SIG-M5 (cell line): ENCODE measurements around the gene NKX2-3.

ENCODE experiments used
- DNase-seq: peaks from one replicate; lab custom pipeline; 2025; lab: John Stamatoyannopoulos, UW

The NKX2-3 gene

DNA sequence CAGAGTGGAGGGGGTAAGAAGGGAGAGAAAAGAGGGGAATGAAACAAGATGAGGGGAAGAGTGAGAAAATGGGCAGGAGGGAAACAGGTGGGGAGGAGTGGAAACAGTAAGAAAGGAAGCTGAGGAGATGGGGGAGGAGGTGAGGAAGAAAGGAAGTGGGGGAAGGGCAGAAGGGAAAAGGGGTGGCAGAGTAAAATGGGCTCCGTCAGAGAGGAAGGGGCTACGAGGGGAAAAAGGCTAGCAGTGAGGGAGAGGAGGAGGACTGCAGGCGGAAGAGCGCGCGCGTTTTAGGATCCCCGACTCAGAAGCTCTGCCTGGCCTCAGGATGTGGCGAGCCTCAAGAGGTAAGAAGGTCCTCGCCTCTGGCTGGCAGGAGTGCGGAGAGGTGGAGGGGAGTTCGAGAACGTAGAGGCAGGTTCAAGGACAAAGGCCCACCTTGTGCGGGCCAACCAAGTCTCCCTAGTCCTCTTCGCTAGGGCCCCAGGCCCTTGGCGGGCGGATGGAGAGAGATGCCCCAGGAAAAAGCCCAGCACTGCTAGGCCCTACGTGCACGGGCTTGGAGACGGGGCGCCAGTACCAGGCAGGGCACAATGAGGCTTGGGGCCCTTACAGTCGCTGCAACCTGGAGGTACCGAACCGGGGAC, 5.8 kb upstream of the NKX2-3 start:
- DNase-seq = no peak

DNA sequence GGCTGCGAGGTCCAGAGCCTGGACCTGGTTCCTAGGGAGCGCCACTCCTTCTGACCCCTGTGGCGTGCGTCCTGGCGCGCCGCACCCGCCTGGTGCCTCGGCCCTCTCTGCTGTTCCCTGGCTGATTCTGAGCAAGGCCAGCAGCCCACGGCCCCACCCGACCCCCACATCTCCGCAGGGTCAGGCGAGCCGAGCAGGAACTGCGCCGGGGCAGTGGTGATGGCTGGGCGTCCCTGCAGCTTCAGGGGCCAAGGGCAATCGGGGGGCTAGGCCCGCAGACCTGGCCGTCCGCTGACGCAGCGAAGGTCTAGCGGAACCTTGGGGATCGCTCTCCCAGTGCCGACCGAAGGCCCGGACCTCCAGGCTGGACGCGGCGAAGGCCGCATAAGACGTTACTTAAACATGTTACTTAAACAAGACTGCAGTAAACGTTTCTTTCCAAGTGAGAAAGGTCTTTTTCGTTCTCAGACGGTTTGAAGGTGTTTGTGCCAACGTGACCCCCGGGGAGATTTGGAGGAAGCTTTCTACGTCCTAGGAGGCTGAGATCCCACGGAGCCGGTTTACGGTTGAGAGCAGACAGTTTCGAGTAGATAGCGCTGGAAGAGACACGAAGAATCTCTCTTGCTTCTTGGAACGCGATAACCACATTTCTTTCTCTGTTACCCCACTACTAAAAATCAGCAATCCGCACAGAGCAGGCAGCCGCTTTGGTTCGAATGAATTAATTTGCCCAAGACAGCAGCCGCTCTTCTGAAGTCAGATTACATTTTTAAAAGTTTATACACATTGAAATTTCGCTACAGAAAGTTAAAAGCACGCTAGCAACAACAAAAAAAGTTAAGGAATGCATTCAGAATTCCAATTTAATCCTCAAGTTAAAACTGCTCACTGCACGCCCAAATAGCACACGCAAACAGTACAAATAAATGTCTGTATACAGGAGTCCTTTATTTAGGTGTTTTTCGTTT, 4.9 kb upstream of the NKX2-3 start:
- no peak for DNase-seq

DNA sequence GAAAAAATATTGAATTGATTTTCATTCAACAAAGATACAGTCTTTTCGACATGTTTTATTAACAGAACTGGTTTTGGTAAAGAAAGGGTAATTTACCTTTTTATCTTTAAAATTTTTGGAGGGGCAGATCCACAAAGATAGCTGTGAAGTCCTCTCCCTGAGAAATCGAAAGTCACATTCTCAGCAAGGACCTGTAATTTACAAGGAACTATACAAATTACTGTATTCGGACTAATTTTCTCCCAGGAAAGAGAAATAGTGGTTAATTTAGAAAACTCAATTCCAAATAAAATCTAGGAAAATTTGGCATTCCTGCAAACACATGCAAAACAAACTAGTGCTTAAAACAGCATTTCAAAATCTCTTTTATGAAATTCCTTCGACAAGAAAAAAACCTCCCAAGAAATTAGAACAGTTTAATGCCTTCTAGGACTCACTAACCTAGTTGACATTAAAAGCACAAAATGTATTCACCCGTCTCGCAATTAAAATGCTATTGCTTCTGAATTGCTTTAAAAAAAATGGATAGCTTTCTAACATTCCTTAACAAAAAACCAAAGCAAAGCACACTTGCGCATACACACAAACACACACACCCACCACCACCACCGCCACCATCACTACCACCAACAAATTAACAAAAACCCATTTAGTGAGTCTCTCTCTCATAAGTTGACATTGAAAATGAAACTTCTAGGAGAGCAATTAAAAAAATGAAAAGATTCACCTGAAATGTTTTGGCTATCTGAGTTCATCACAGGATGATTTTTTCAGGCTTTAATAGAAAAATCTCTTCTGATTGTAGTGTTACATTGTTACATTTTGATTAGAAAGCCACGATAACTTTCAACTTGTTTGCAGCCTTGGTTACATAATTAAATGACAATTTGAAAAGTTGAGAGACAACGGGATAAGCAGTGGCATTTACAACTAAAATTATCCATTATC, 4.0 kb upstream of the NKX2-3 start:
- DNase-seq = no peak

DNA sequence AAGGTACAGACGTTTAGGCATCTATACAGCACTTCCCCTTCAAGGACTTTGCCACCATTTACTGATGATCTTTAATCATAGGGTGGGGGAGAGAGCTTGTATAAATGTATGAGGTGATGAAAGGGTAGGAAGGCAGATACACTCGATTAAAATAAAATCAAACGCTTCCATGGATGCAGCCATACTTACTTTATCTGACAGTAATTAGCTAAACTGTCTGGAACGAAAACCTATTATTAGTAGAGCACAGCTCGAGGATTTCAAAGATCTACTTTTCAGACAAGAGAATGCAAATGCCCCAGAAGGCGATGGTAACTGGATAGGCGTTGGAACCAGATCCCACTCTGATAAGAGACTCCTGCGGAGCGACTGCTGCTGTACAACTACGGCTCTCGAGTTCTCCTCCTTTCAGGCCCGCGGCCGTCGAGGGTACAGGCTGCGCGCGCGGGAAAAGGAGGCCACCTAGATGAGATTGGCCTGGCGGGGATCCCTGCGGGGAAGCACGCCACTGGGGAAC, 3.1 kb upstream of the NKX2-3 start:
- no peak for DNase-seq

DNA sequence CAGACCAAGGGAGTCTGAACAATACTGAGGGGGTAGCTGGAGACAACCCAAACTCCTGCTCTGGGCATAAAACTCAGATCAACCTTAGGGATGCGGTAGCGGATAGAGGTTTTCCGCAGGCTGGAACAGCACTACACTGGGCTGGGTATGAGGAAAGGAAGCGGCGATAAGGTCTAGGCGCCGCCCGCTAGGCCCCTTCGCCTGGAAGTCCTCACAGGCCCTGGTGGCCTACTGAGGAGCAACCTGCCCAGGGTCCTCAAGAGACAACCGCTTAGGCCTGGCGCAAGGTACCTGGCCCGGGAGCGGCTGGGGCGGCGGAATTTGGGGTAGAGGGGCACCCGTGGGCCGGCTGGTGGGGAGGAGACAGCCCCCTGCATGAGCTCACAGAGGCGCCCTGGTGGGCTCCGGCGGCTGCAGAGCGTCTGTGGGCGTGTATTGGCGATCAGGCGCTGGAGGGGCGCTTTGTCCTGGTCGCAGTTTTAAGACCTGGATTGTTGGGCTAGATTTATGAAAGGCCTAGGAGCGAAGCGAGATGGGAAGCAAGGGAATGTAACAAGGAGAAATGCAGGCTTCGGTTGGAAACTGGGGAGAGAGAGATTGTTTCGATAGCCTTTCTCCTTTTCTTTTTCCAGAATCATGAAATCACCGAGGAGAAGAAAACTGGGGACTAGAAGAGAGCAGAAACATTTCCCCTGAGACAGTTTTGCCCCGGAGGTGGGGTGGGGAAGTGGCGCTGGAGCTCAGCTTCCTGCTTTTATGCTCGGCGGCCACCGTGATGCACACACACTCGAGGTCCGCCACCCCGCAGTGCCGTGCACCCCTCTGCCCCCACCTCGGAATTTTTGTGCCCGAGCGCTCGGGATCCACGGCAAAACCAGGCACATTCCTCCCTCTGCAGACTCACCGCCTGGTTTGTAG, 2.4 kb upstream of the NKX2-3 start:
- DNase-seq = no peak

DNA sequence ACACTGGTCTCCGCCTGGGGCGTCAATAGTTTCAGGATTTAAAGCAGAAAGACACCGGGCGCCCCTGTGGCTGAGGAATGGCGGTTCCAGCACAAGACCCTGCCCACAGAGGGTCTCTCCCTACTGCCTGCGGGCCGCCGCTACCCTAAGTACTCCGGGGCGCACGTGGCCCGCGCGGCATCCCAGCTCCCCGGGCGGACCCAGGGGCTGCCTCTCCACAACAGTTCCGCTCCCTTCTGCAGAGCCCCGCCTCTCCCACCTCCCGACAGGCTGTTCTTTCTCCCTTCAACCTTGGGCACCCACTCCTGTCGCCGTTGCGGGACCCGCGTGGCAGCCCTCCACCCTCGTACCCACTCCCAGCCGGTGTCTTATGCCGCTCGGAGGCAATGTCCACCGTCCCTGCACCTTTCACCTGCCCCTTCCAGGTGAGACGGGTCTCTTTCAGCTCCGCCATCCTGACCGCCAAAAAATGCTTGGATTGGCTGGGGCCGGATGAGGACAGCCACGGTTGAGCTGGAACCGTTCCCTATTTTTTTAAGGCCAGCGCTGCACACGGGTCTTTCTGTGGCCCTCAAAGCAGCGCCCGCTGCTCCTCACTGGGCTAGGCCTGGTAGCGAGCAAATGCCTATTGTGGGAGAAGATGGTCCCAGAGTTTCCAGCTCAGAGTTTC, 1.6 kb upstream of the NKX2-3 start:
- DNase-seq = no peak

DNA sequence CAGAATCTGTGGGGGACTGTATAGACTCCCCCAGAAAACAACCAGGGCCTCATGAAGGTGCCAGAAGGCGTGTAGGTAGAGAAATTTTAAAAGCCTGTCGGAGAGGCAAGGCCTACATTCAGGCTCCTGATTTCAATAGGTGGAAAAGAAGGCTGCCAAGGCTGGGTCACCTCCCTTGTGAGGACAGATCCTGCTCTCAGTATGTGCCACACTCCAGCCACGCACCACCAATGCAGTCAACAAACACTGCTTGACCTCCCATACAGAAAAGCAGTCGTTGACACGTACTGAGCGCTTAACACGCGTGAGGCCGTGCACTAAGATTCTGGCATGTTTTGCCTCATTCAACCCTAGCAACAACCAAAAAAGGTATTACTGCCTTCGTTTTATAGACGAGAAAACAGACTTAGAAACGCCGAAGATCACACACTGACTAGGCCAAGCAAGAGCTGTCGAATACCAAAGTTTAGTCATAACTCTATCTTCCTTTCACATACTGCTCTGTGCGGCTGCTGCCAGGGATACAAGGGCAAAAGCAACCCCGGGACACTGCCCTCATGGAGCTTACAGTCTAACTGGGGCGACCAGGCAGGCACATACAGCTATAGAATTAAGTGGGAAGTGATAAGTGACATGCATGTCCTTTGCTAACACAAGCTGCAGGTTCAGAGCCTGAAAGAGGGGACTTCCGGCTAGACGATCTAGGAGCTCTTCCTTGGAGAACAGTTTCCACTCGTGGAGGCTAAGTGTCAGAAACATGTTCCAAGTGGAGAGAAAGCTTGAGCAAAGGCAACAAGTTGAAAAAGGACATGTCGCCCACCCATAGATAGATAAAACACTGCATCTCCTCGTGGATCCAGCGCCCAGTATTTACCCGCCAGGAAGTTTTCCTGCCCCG, 797 bp upstream of the NKX2-3 start:
- no peak for DNase-seq

DNA sequence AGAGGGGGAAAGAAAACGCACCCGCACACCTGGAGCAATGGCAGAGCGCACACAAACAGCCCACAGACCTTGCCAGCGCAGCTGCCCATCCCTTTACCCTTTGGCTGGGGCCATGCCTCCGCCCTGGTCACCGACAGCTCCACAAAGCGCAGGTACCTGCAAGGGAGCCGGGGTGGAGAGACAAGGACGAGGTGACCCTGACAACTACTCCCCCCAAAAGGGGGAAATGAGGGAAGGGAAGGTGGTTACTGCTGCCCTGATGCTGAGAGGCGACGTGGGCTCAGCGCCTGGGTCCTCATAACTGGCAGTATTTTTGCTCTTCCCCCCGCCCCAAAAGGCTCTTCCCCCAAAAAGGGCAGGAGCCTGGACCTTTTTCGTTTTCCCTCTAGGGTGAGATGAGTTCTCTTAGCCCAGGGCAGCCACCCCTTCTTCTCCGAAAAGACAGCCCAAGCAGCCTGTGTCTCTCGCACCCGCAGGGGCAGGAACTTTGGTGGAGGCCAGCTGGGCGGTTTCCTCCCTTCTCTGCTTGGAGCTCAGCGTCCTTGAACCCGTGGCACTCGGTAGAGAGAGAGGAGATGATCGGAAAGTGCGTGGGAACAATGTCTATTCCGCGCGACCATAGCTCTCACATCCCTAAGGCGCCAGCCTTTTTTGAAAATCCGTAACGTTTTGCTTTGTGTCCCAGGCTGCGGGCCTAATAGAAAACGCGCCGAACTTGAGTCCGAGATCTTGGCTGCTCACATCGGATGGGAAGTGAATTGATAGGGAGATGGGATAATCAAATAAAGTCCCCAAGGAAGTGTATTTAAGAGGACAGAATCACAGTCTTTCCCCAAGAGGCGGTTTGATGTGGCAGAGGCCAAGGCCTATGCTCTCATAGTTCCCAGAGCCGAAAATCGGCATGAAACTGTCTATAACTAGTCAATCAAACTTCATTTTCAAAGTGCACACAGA, 1.0 kb downstream of the NKX2-3 start:
- no peak for DNase-seq

DNA sequence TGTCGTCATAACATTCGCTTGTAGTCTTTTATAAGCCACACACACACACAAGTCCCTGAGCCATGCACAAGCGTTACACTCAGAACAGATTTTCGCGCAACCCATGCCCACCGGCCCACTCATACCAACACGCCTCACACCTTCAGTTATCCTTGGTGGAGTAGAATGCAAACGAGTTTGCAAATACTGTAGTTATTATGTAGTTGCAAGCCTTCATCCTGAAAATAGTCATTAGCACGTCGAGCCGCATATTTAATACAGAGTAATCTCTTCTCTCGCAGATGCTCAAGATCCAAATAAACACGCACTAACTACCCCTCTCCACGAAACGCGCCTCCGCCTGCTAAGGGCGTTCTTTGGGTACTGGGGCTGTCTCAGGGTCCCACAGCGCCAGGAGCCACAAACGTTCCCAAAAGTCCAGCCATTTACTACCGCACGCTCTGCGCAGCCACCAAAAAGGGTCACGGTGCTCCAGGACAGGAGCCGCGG, 1.8 kb downstream of the NKX2-3 start:
- no peak for DNase-seq

DNA sequence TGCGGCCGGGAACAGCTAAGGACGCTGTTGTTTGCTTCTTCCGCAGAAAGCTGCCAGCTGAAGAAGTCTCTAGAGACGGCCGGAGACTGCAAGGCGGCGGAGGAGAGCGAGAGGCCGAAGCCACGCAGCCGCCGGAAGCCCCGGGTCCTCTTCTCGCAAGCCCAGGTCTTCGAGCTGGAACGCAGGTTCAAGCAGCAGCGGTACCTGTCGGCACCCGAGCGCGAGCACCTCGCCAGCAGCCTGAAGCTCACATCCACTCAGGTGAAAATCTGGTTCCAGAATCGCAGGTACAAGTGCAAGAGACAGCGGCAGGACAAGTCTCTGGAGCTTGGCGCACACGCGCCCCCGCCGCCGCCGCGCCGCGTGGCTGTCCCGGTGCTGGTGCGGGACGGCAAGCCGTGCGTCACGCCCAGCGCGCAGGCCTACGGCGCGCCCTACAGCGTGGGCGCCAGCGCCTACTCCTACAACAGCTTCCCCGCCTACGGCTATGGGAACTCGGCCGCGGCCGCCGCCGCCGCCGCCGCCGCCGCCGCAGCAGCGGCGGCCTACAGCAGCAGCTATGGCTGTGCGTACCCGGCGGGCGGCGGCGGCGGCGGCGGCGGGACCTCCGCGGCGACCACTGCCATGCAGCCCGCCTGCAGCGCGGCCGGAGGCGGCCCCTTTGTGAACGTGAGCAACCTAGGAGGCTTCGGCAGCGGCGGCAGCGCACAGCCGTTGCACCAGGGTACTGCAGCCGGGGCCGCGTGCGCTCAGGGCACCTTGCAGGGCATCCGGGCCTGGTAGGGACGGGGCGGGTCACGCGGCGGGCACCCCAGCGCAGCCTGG, 2.4 kb downstream of the NKX2-3 start:
- DNase-seq = no peak

DNA sequence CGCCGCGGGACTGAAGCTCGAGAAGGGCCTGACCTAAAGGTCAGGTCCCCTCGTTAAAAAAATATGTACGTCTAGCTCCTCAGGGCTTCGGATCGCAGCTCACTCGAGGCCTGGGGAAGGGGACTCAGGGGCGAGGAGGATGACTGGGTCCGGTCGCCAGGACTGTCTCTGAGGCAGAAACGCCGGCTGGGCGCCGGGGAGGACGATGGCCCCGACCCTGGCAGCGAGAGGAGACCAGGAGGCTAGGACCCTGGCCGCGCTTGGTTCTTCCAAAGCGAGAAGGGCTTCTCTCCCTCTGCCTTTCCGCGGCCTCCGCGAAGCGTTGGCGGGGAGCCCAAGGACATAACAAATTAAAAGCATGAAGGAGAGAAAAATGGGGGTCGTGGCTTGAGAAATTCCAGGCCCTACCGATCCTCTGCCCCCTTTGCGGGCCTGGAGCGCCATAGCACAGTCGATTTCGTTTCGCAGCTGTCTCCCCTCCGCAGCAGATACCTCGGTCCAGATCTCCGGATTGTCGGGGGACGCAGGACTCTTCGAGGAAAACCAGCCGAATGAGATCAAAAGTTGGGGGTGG, 3.1 kb downstream of the NKX2-3 start:
- DNase-seq = no peak

DNA sequence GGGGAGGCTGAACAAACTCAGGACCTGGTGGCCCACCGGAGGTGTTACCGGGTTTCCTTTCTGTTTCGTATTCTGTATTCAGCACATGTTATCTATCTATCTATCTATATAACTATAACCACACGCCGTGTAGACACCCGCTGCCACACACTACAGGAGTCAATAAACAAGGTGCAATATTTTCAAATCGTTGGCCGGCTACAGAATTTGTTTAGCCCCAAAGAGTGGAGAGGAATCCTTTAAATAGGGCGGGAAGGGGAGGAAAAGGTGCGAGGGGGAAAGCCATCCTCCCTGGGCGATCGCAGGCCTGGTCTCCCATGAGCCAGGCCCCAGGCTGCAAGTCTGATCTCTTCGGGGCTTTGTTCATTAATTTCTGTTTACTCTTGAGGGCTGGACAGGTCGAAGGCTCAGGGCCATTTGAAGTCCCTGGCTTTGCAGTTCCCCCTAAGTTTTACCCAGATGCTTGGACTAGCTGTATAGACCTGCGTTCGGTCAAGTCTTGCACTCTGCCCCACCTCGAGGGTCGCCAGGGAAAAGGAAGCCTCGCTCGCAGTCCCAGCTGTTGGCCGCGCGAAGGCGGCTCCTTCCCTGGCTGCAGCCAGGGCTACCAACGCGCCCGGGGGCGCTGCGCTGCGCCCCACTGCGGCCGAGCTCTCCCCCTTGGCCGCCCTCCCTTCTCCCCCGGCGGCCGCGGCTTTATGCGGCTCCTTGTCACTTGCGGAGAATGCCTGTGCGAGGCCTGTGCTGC, 3.8 kb downstream of the NKX2-3 start:
- DNase-seq = no peak

DNA sequence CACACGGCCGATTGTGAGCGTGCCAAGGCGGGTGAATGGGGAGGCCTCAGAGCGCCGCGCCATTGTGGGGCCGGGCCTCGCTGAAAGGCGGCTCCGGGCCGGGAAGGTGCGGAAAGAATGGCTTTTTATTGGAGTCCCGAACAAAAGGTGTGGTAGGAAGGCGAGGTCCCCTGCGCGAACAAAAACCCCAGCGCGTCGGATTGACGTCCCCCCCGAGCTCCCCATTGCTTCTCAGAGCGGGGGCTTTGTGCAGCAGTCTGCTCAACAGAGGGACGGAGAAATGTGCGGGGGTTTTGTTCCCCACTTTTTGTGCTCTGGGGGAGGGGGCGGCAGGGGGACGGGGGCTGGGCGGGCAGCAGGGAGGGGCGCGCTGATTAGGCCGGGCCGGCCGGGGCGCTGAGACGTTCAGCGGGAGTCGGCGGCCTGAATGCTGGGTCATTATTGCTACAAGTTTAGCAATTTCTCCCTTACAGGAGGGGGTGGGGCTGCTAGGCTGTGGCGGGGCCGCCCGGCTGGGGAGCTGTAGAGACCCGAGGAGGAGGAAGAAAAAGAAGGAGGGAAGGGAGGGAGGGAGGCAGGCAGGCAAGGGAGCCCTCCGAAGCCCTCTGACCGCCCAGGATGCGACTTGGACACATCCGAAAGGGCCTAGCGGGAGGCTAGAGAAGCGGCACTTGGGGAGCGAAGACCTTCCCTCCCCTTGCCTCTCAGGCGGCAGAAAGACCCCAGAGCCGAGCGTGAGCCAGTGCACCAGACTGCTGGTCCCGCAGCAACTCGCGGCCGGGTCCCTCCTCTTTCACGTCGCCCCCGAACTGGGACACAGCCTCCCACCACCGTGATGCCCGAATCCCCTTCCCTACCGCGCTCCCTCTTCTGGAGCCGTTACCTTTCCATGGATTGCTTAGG, 4.6 kb downstream of the NKX2-3 start:
- DNase-seq = no peak

DNA sequence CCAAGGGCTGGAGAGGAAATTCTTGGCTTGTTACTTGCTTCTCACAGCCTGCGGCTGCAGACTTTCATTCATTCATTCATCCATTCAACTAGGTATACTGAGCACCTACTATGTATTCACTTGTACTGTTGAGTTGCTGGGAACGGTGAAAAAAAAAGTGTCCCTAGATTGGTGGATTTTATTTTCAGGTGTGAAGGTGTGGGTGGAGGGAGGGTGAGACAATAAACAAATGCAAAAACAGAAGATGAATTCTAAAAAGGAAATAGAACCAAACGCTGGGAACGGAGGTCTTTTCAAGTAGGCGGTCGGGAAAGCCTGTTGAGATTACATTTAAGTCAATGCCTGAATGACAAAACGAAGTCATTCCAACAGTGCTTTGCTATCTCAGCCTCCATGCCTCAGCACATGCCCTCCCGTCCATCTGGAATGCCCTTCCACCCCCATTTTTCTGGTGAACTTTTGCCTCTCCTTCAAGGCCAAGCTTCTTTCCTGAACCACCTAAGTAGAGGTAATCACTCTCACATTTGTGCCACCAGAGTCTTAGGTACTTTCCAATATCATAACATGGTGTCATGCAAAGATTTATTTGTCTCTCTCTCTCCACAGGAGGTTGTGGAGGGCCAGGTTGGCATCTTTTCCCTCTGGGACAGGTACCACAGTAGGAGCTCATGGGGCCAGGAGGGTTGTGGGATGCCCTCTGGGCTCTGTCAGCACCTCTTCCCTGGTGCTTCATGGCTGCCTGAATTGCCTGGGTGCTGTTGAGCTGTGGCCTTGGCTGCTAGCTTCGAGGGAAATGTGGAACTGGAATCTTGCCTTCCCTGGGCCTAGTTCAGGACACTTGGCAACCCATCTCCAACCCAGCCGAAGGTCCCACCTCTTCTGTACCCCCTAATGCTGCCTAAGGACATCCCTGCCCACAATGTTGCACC, 5.5 kb downstream of the NKX2-3 start:
- no peak for DNase-seq
